ENCODE measurements around the gene HAUS5. TPM values are rescaled to one million over a fixed set of nuclear protein-coding genes. Genes with fewer than 3 reads are reported as not detected.

The HAUS5 gene
- total and polyA plus RNA-seq, 2 of the 8 experiments (the other 6 are each of a cell fraction or from before 2014, with no cell fraction given) = 13.8 to 25.7 TPM

DNA sequence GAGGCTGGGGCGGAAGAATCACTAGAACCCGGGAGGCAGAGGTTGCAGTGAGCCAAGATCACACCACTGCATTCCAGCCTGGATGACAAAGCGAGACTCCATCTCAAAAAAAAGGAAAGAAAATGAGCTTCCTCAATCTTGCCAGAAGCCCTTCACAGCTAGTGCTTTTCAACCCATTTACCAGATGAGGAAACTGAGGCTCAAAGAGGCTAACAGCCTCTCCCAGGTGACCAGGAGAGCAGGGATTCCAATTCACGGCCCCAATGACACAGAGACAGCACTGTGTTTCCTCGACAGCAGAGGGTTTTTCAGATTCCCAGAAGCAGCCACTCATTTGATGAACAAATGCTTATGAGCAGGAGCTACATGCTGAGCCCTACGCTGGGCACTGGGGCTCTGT is 57.0 kb downstream of the HAUS5 start:
- Histone ChIP-seq H2BK5ac (ENCODE audit: low read depth, low read length) (no peak overlapping the region), H4K91ac (replicated peaks; ENCODE audit: insufficient read length, low read length) (no peak overlapping the region), H2BK120ac (replicated peaks; ENCODE audit: low read depth, low read length) (no peak overlapping the region), H3K14ac (ENCODE audit: insufficient read length) (no peak overlapping the region), H3K27ac (ENCODE audit: low read depth, low read length) (no peak overlapping the region), H3K9ac (replicated peaks in 1 of 4; ENCODE audit: extremely low read depth in 1 of 4, low read depth in 3 of 4, low read length in 3 of 4) (no peak overlapping the region), H3K4me1 (replicated peaks in 1 of 4; ENCODE audit: control insufficient read depth in 3 of 4, insufficient read depth in 4 of 4, low read length in 3 of 4) (peaks cover 0 to 3% (median 0%) of the 10 kb centered on the region in 4 experiments; a peak in 2 of 7 replicates), H2BK20ac (ENCODE audit: low read length) (no peak overlapping the region), H3K23ac (ENCODE audit: insufficient read length) (no peak overlapping the region), H4K20me1 (replicated peaks in 1 of 2; ENCODE audit: control insufficient read depth in 1 of 2, insufficient read depth in 2 of 2, low read length in 2 of 2) (no peaks in the 10 kb centered on the region), H3K23me2 (ENCODE audit: low read depth, low read length) (no peaks in the 10 kb centered on the region; the same call in 1 of the 2 replicates), H3K9me3 (ENCODE audit: insufficient read depth in 2 of 2, low read depth in 1 of 2, low read length in 1 of 2) (no peaks in the 10 kb centered on the region), H2AK5ac (ENCODE audit: low read depth, low read length) (no peak overlapping the region; the same call in 1 of the 2 replicates), H3K4me2 (ENCODE audit: insufficient read depth in 1 of 2, low read depth in 2 of 2, low read length in 2 of 2) (no peak overlapping the region), H3K79me1 (ENCODE audit: low read depth, low read length) (no peaks in the 10 kb centered on the region), H3K4ac (replicated peaks; ENCODE audit: insufficient read length, low read depth, low read length) (no peak overlapping the region), H3K4me3 (ENCODE audit: extremely low read depth in 1 of 4, insufficient read depth in 2 of 4, low read depth in 3 of 4, low read length in 4 of 4) (no peak overlapping the region), H2BK15ac (ENCODE audit: low read length) (no peak overlapping the region), H4K5ac (ENCODE audit: insufficient read length, low read depth, low read length) (no peak overlapping the region), H4K8ac (ENCODE audit: extremely low read depth, insufficient read depth, low read length) (no peak overlapping the region), H2AFZ (ENCODE audit: low read length) (no peak overlapping the region), H3K27me3 (replicated peaks in 1 of 4; ENCODE audit: control insufficient read depth in 3 of 4, extremely low read depth in 1 of 4, insufficient read depth in 3 of 4, low read length in 3 of 4) (peaks cover 0 to 4% (median 1%) of the 10 kb centered on the region in 4 experiments; a peak in 1 of 7 replicates), H3K18ac (ENCODE audit: extremely low read depth, low read length) (no peak overlapping the region), H3K36me3 (ENCODE audit: control insufficient read depth in 2 of 4, insufficient read depth in 4 of 4, low read length in 3 of 4) (no peaks in the 10 kb centered on the region), H2BK12ac (ENCODE audit: low read depth, low read length) (no peak overlapping the region), H3K79me2 (ENCODE audit: control insufficient read depth in 1 of 2, insufficient read depth in 2 of 2, low read length in 2 of 2) (no peaks in the 10 kb centered on the region), H3K56ac (replicated peaks; ENCODE audit: insufficient read length, low read depth, low read length) (no peak overlapping the region)
- no peak for DNase-seq (ENCODE audit: low read depth in 1 of 2, low spot score in 2 of 2)
- ChIA-PET CTCF (ENCODE audit: partially characterized antibody) (interaction anchor here (0.6 to 1.2 kb wide), 3 partner anchors 12 to 14 kb away, joined by 3 to 4 read pairs (median 3); no protein-coding TSS in a partner anchor), POLR2A (ENCODE audit: partially characterized antibody) (interaction anchor here (0.8 to 1.8 kb wide), 3 partner anchors 9 to 22 kb away, joined by 3 to 7 read pairs (median 4); no protein-coding TSS in a partner anchor)
- TF ChIP-seq CTBP2 (IDR thresholded peaks at IDR 0.05; ENCODE audit: borderline replicate concordance, insufficient read depth, insufficient read length, low read length) = no peak
- TF ChIP-seq TAF7 (optimal IDR thresholded peaks at IDR 0.05; ENCODE audit: borderline replicate concordance, low read depth, low read length) = no peak
- no peak for TF ChIP-seq KDM1A (IDR thresholded peaks at IDR 0.05; ENCODE audit: borderline replicate concordance, low read length)
- no peak for FAIRE-seq
- WGBS, 2 experiments (ENCODE audit: extremely low coverage in 1 of 2, insufficient coverage in 1 of 2, insufficient read length in 1 of 2, insufficient replicate concordance in 2 of 2, low coverage in 1 of 2, low lambda C conversion rate in 2 of 2, missing lambda C conversion rate in 1 of 2) = 71% methylated on average over 3 of the region's 6 CpGs; no CpG with 5 or more reads in 1 of the 2 experiments
